Measurements from ENCODE around the gene HPX. TPM values are rescaled to one million over a fixed set of nuclear protein-coding genes. Genes with fewer than 3 reads are reported as not detected.
A peak's percentile ranks its signal among the peaks of the same experiment; 100 is the strongest.

Gene HPX
- total RNA-seq, 1 donor from 2014 or later: 9.6 TPM

GRCh38 chr11:6413791-6414201 lies 27.0 kb downstream of the HPX start:
- TF ChIP-seq CTCF (IDR thresholded peaks at IDR 0.05; ENCODE audit: partially characterized antibody, unreplicated experiment): no peak
- H3K4me3 Mint-ChIP-seq (ENCODE audit: unreplicated experiment): no peak overlapping the region
- no peaks in the 10 kb centered on the region for H3K36me3 Mint-ChIP-seq (ENCODE audit: unreplicated experiment)
- DNase-seq: no peak
- H3K27ac Mint-ChIP-seq (ENCODE audit: unreplicated experiment): no peak overlapping the region
- H3K27me3 Mint-ChIP-seq (ENCODE audit: unreplicated experiment): peaks cover 3% of the 10 kb centered on the region
- no peaks in the 10 kb centered on the region for H3K4me1 Mint-ChIP-seq (ENCODE audit: low read depth, unreplicated experiment)
- peaks cover 6% of the 10 kb centered on the region for H3K9me3 Mint-ChIP-seq (ENCODE audit: unreplicated experiment)

GRCh38 chr11:6411594-6412031 lies 29.2 kb downstream of the HPX start:
- no peak overlapping the region for H3K27ac Mint-ChIP-seq (ENCODE audit: unreplicated experiment)
- no peak for DNase-seq

GRCh38 chr11:6410695-6411430 lies 29.9 kb downstream of the HPX start:
- peaks cover 6% of the 10 kb centered on the region for H3K9me3 Mint-ChIP-seq (ENCODE audit: unreplicated experiment)
- H3K4me1 Mint-ChIP-seq (ENCODE audit: low read depth, unreplicated experiment): peaks cover 9% of the 10 kb centered on the region
- H3K36me3 Mint-ChIP-seq (ENCODE audit: unreplicated experiment): no peaks in the 10 kb centered on the region
- TF ChIP-seq CTCF (IDR thresholded peaks at IDR 0.05; ENCODE audit: partially characterized antibody, unreplicated experiment): no peak
- H3K4me3 Mint-ChIP-seq (ENCODE audit: unreplicated experiment): no peak overlapping the region
- H3K27me3 Mint-ChIP-seq (ENCODE audit: unreplicated experiment): peaks cover 3% of the 10 kb centered on the region
- H3K27ac Mint-ChIP-seq (ENCODE audit: unreplicated experiment): no peak overlapping the region
- no peak for DNase-seq

More at GRCh38 chr11:6411594-6412031, 29.2 kb downstream of the HPX start:
- Mint-ChIP-seq H3K36me3 (ENCODE audit: unreplicated experiment) (no peaks in the 10 kb centered on the region), H3K9me3 (ENCODE audit: unreplicated experiment) (peaks cover 6% of the 10 kb centered on the region), H3K27me3 (ENCODE audit: unreplicated experiment) (peaks cover 3% of the 10 kb centered on the region), H3K4me1 (ENCODE audit: low read depth, unreplicated experiment) (peaks cover 2% of the 10 kb centered on the region), H3K4me3 (ENCODE audit: unreplicated experiment) (no peak overlapping the region)
- TF ChIP-seq CTCF (IDR thresholded peaks at IDR 0.05; ENCODE audit: partially characterized antibody, unreplicated experiment): no peak

GRCh38 chr11:6406370-6406769 lies 34.4 kb downstream of the HPX start:
- Mint-ChIP-seq H3K4me1 (ENCODE audit: low read depth, unreplicated experiment) (peaks cover 18% of the 10 kb centered on the region), H3K4me3 (ENCODE audit: unreplicated experiment) (peak overlapping the region; percentile 32), H3K27me3 (ENCODE audit: unreplicated experiment) (peaks cover 5% of the 10 kb centered on the region), H3K36me3 (ENCODE audit: unreplicated experiment) (no peaks in the 10 kb centered on the region), H3K27ac (ENCODE audit: unreplicated experiment) (no peak overlapping the region), H3K9me3 (ENCODE audit: unreplicated experiment) (peaks cover 2% of the 10 kb centered on the region)
- no peak for TF ChIP-seq CTCF (IDR thresholded peaks at IDR 0.05; ENCODE audit: partially characterized antibody, unreplicated experiment)
- no peak for DNase-seq

GRCh38 chr11:6405846-6406245 lies 34.9 kb downstream of the HPX start:
- Mint-ChIP-seq H3K27ac (ENCODE audit: unreplicated experiment) (no peak overlapping the region), H3K9me3 (ENCODE audit: unreplicated experiment) (peaks cover 1% of the 10 kb centered on the region), H3K27me3 (ENCODE audit: unreplicated experiment) (peaks cover 4% of the 10 kb centered on the region), H3K4me3 (ENCODE audit: unreplicated experiment) (peak overlapping the region; percentile 32), H3K36me3 (ENCODE audit: unreplicated experiment) (no peaks in the 10 kb centered on the region), H3K4me1 (ENCODE audit: low read depth, unreplicated experiment) (peaks cover 18% of the 10 kb centered on the region)
- no peak for DNase-seq
- TF ChIP-seq CTCF (IDR thresholded peaks at IDR 0.05; ENCODE audit: partially characterized antibody, unreplicated experiment): no peak

Data from glutamatergic neuron (in vitro differentiated cells).